ENCODE measurements around the gene OAS1.
"Not testable (repeated sequence)": the region's sequence is repeated elsewhere in the genome, so short reads cannot be mapped to it uniquely, and the experiment has no call there.

Gene OAS1

GRCh38 chr12:112900298-112901145 is 6.2 kb upstream of the OAS1 start:
- DNase-seq (ENCODE audit: low spot score) (peak; percentile 33), FAIRE-seq (no peak)

GRCh38 chr12:112901271-112901670 is 5.5 kb upstream of the OAS1 start:
- FAIRE-seq (no peak), DNase-seq (ENCODE audit: low spot score) (no peak)

- FAIRE-seq = no peak
- no peak for DNase-seq (ENCODE audit: low spot score)
These were observed 2.2 kb upstream of the OAS1 start for GRCh38 chr12:112904571-112904970.

GRCh38 chr12:112905451-112906089 is 1.2 kb upstream of the OAS1 start:
- no peak for FAIRE-seq

GRCh38 chr12:112907415-112908157 is 824 bp downstream of the OAS1 start:
- no peak for FAIRE-seq

More at GRCh38 chr12:112905451-112906089, 1.2 kb upstream of the OAS1 start:
- no peak for DNase-seq (ENCODE audit: low spot score)

GRCh38 chr12:112908548-112908947 is 1.8 kb downstream of the OAS1 start:
- DNase-seq (ENCODE audit: low spot score) = no peak
- FAIRE-seq = no peak

More at GRCh38 chr12:112907415-112908157, 824 bp downstream of the OAS1 start:
- DNase-seq (ENCODE audit: low spot score) = no peak

GRCh38 chr12:112909693-112910092 is 2.9 kb downstream of the OAS1 start:
- DNase-seq (ENCODE audit: low spot score) = no peak
- FAIRE-seq = no peak

GRCh38 chr12:112913038-112913688 is 6.4 kb downstream of the OAS1 start:
- DNase-seq (ENCODE audit: low spot score) = no peak
- no peak for FAIRE-seq

- not testable (repeated sequence) for DNase-seq (ENCODE audit: low spot score); FAIRE-seq
These were observed 7.1 kb downstream of the OAS1 start for GRCh38 chr12:112913888-112914287.

GRCh38 chr12:112916270-112916669 is 9.5 kb downstream of the OAS1 start:
- DNase-seq (ENCODE audit: low spot score) = no peak
- FAIRE-seq = no peak

GRCh38 chr12:112919121-112919520 is 12.4 kb downstream of the OAS1 start:
- DNase-seq (ENCODE audit: low spot score) (no peak), FAIRE-seq (no peak)

- no peak for FAIRE-seq
- no peak for DNase-seq (ENCODE audit: low spot score)
These were observed 18.2 kb downstream of the OAS1 start for GRCh38 chr12:112924986-112925385.

- not testable (repeated sequence) for DNase-seq (ENCODE audit: low spot score); FAIRE-seq
These were observed 19.8 kb downstream of the OAS1 start for GRCh38 chr12:112926416-112927033.

- DNase-seq (ENCODE audit: low spot score) = no peak
- FAIRE-seq = no peak
These were observed 20.7 kb downstream of the OAS1 start for GRCh38 chr12:112927475-112927874.

- DNase-seq (ENCODE audit: low spot score) (no peak), FAIRE-seq (no peak)
These were observed 21.2 kb downstream of the OAS1 start for GRCh38 chr12:112927925-112928324.

GRCh38 chr12:112928978-112929377 is 22.2 kb downstream of the OAS1 start:
- DNase-seq (ENCODE audit: low spot score) = no peak

GRCh38 chr12:112929715-112930114 is 23.0 kb downstream of the OAS1 start:
- no peak for FAIRE-seq
- no peak for DNase-seq (ENCODE audit: low spot score)

More at GRCh38 chr12:112928978-112929377, 22.2 kb downstream of the OAS1 start:
- FAIRE-seq = no peak

- FAIRE-seq (no peak), DNase-seq (ENCODE audit: low spot score) (no peak)
These were observed 23.6 kb downstream of the OAS1 start for GRCh38 chr12:112930350-112930749.

- FAIRE-seq = no peak
- DNase-seq (ENCODE audit: low spot score) = no peak
These were observed 25.8 kb downstream of the OAS1 start for GRCh38 chr12:112932485-112933128.

GRCh38 chr12:112933129-112933505 is 26.4 kb downstream of the OAS1 start:
- DNase-seq (ENCODE audit: low spot score) (no peak), FAIRE-seq (no peak)
